HG03432 (cell line): ENCODE results near the gene CARD14.
"Not testable (repeated sequence)": the region's sequence is repeated elsewhere in the genome, so short reads cannot be mapped to it uniquely, and the experiment has no call there.

Experiments
- ATAC-seq: cut with Tn5 transposase; IDR thresholded peaks from one replicate; pipeline ENCODE4 v1.9.1; 2021; ENCODE audit warnings: mild to moderate bottlenecking, moderate library complexity; ENCODE audit not compliant: unreplicated experiment

Gene CARD14

GRCh38 chr17:80183581-80184422, 14.0 kb downstream of the CARD14 start:
- ATAC-seq = no peak

GRCh38 chr17:80184423-80184714, 14.5 kb downstream of the CARD14 start:
- ATAC-seq = no peak

DNA sequence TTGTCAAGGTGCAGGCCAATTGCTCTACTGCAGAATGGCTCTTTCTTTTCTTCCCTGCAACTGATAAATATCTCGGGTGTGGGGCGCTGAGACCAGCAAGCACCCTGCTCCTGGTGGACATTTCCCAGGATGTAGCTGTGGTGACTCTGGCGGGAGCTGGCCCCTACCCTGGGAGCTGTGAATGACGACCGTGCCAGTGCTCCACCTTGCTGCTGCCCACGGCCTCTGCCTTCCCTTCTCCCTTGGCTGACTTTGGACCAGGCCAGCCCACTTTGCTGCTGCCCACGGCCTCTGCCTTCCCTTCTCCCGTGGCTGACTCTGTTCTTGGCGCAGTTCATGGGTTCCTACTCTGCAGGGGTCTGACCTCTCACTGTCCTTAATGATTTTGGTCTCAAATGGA, 16.1 kb downstream of the CARD14 start:
- ATAC-seq = no peak

DNA sequence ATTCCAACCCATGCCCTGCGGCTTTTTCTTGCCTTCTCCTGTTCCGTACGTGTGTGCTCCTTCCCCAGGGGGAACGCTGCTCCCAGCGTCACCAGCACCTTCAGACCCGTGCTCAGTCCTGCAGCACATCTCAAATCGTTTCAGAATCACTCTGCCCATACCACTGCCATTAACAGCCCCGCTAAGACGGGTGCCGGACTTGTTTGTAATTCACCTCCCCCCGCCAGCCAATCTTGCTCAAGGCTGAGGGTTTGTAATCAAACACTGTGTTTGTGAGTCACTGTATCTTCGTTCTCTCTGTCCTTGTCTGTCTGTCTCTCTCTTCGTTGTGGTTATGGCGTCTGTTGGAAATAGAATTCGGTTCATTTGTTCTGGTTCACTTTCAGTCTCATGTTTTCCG, 17.3 kb downstream of the CARD14 start:
- no peak for ATAC-seq

DNA sequence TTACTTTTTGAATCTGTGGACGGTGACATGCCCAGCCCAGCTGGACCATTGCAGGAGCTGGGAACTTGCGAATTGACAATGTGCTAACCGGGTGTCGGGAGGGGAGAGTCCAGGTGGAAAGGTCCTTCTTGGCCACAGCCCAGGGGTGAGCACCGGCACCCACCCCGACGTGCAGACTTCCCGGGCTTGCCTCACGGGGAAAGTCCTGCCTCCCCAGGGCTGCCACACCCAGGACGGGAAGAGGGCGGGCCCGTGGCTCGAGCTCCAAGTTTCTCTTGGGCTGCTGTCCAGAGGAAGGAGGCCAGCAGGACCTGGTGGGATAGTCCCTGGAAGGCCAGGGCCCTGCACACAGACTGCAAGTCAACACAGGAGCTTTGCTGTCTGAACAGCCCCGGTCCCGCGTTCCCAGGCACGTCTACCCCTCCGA, 17.7 kb downstream of the CARD14 start:
- no peak for ATAC-seq

DNA sequence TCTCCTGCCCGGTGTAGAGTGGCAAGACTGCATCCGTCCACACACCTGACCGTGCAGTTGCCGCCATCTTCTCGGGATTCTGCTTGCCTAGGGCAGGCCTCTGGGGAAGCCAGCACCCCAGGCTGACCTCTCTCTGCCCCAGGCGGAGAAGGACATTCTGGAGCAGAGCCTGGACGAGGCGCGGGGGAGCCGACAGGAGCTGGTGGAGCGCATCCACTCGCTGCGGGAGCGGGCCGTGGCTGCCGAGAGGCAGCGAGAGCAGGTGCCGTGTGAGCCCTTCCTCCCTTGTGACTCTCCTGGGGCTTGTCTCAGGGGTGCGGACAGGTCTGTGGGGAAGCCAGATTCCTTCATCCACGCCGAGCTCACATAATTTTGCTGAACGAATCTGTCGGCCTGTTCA, 19.8 kb downstream of the CARD14 start:
- no peak for ATAC-seq

- no peak for ATAC-seq
Observed at GRCh38 chr17:80190716-80191115, 20.9 kb downstream of the CARD14 start.

GRCh38 chr17:80191192-80191591, 21.4 kb downstream of the CARD14 start:
- ATAC-seq = no peak

DNA sequence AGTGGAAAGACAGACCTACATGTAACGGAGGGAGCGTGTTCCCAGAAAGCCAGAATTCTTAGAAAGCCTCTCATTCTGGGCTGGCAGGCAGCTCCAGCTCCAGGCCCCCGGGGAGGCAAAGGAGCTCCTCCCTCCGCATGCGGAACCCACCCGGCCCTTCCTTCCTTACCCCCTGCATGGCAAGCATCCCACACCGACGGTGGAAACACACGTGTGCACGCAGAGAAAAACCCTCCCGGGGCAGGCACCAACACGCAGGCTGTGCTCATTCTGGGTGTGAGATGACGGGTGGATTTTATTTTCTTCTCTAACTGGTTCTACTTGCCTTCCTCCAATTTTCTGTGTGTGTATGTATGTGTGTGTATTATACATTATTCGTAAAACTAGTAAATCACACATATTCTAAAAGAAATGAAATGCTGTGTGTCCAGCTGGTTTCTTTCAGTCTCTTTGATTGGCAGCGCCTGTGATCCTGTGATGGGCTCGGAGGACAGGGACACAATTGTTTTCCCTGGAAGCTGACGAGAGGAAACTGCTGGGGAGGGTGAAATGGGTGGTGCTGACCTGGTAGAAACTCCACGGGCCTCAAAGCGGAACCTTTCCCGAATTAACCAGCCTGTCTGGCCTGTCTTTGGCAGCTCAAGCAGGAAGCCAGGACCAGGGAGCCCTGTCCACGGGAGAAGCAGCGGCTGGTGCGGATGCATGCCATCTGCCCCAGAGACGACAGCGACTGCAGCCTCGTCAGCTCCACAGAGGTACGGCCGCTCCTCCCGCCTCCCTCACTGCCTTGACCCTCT, 22.2 kb downstream of the CARD14 start:
- ATAC-seq = no peak

DNA sequence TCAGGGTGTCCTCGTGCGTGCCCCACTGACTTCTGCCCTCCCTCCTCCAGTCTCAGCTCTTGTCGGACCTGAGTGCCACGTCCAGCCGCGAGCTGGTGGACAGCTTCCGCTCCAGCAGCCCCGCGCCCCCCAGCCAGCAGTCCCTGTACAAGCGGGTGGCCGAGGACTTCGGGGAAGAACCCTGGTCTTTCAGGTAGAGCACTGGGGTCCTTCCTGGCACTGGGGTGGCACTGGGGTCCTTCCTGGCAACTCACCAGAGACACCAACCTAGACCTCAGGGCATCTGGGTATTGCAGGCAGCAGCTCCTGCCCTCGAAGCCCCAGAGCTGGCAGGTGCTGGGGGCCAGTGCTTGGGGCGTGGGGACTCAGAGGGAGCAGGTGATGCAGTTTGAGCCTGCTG, 25.3 kb downstream of the CARD14 start:
- no peak for ATAC-seq

GRCh38 chr17:80195671-80196529, 26.1 kb downstream of the CARD14 start:
- ATAC-seq = no peak

DNA sequence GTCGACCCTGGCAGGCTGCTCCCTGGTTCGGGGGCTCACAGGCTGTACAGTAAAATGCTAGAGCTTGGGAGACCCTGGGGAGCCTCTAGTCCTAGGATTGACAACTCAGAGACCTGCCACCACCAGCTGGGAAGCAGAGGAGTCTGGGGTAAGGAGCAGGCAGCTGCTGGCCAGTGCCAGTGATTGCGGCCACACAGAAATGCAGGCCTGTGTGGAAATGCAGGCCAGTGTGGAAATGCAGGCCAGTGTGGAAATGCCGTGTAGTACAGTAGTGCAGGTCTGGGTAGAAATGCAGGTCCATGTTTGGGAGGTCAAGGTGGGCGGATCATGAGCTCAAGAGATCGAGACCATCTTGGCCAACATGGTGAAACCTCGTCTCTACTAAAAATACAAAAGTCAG, 26.8 kb downstream of the CARD14 start:
- no peak for ATAC-seq

DNA sequence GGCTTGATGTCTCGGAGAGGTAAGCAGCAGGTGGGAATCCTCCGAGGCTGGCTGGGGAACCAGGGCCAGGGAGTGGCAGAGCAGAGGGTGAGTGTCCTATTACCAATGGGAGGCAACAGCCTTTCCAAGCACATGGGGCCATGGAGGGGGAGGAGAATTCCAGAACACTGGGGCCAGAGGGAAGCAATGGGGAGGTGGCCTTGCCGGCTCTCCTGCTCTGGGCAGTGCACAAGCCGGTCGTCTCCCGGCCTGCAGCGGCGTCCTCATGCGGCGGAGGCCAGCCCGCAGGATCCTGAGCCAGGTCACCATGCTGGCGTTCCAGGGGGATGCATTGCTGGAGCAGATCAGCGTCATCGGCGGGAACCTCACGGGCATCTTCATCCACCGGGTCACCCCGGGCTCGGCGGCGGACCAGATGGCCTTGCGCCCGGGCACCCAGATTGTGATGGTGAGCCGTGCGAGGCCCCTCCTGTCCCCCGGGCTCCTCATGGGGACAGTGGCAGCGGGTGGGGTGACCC, 28.4 kb downstream of the CARD14 start:
- ATAC-seq = no peak

DNA sequence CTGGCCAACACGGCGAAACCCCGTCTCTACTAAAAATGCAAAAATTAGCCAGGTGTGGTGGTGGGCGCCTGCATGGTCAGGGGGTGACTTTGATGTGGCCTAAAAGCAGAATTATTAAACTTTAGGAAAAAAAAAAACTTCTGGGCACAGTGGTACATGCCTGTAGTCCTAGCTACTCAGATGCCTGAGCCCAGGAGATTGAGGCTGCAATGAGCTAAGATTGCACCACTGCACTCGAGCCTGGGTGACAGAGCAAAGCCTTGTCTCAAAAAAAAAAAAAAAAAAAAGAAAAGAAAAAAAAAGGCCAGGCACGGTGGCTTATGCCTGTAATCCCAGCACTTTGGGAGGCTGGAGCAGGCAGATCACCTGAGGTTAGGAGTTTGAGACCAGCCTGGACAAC, 29.5 kb downstream of the CARD14 start:
- ATAC-seq = not testable (repeated sequence)

DNA sequence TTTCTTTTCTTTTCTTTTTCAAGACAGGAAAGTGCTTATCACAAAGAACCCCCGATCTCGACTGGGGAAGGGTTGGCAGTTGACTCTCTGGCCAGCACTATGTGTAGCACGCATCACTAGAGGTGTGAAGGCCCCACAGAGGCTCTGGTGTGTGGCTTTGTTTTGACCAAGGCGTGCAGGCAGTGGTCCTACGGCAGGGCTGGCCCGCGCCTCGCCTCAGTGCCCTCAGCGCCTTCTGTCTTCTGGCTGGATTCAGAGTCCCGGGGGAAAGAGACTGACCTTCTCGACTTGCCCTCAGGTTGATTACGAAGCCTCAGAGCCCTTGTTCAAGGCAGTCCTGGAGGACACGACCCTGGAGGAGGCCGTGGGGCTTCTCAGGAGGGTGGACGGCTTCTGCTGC, 31.6 kb downstream of the CARD14 start:
- no peak for ATAC-seq

DNA sequence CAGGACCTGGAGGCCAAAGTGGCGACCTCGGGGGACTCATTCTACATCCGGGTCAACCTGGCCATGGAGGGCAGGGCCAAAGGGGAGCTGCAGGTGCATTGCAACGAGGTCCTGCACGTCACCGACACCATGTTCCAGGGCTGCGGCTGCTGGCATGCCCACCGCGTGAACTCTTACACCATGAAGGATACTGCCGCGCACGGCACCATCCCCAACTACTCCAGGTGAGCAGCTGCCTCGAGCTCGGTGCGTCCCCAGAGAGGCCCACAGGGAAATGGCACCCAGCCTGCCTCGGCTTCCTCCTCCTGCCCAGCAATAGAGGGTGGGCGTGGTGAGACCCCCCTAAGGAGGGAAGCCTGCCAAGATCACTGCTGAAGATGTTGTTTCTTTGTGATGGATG, 32.4 kb downstream of the CARD14 start:
- no peak for ATAC-seq

GRCh38 chr17:80203471-80203963, 33.7 kb downstream of the CARD14 start:
- ATAC-seq = no peak

DNA sequence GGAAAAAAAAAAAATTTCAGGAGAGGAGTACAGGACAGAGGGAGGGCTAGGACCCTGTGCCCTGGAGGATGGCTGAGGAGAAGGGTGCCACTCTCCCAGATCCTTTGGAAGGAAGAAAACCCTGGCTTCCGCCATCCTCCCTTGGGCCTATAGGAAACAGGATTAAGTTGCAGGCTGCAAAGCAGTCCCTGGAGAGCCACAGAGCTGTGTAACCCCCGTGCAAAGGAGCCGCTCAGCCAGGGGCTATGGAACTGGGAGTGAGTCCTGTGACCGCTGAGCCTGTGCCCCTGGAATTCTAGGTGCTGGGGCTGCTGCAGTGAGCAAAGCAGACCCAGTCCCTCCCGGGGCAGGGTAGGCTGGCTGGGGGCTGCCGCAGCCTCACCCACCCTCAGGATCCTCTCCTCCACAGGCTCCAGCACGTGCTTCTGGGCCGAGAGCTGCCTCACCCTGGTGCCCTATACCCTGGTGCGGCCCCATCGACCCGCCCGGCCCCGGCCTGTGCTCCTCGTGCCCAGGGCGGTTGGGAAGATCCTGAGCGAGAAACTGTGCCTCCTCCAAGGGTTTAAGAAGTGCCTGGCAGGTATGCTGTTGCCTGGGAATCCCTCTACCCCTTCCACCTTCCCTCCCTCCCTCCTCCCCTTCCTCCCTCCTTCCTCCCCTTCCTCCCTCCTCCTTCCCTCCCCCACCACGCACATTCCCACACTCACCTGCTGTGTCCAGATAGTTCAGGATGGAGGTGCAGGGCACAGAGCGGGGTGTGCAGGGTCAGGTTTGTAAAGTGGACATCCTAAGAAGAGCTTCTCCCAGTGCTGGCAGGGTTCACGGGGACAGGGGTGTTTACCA, 35.0 kb downstream of the CARD14 start:
- no peak for ATAC-seq

- ATAC-seq = no peak
Observed at GRCh38 chr17:80205811-80206210, 36.0 kb downstream of the CARD14 start.

GRCh38 chr17:80208050-80208449, 38.2 kb downstream of the CARD14 start:
- ATAC-seq = no peak
